Osteoblast (primary cell): ENCODE measurements around the gene DCLK3. TPM values are rescaled to one million over a fixed set of nuclear protein-coding genes. Genes with fewer than 3 reads are reported as not detected.

Experiments
- DNase-seq: peaks from one replicate; pipeline ENCODE4 v3.0.0; 2011; ENCODE audit warnings: low spot score, mixed read lengths; ENCODE audit not compliant: insufficient read length; ENCODE audit errors: missing footprints
- H2AFZ ChIP-seq: 2 replicates; pipeline ENCODE4 v1.6.0; 2011; ENCODE audit warnings: mild to moderate bottlenecking, low read length
- H3K27ac ChIP-seq: 2 replicates; pipeline ENCODE4 v1.5.1; 2011; ENCODE audit warnings: mild to moderate bottlenecking, low read depth, low read length, moderate library complexity
- H3K27me3 ChIP-seq: 2 replicates; pipeline ENCODE4 v1.6.0; 2012; ENCODE audit warnings: mild to moderate bottlenecking, control low read depth, inconsistent platforms, low read length, moderate library complexity; ENCODE audit not compliant: insufficient read depth
- H3K36me3 ChIP-seq: 2 replicates; pipeline ENCODE4 v1.5.1; 2011; ENCODE audit warnings: mild to moderate bottlenecking, low read length, control low read depth, moderate library complexity; ENCODE audit not compliant: insufficient read depth
- H3K4me1 ChIP-seq: 2 replicates; pipeline ENCODE4 v1.5.1; 2011; ENCODE audit warnings: mild to moderate bottlenecking, low read length, control low read depth, moderate library complexity; ENCODE audit not compliant: insufficient read depth
- H3K4me2 ChIP-seq: 2 replicates; pipeline ENCODE4 v1.6.0; 2011; ENCODE audit warnings: mild to moderate bottlenecking, low read length; ENCODE audit not compliant: insufficient read depth
- H3K4me3 ChIP-seq: fragments of 200-600 bp; sonication (generic); 3 replicates; pipeline ENCODE4 v1.5.1; 2012; ENCODE audit warnings: mild to moderate bottlenecking, low read length, inconsistent platforms; ENCODE audit not compliant: insufficient read depth
- H3K79me2 ChIP-seq: 2 replicates; pipeline ENCODE4 v1.6.0; 2012; ENCODE audit warnings: mild to moderate bottlenecking, low read length, control low read depth, inconsistent platforms; ENCODE audit not compliant: insufficient read depth
- H3K9me3 ChIP-seq: 2 replicates; pipeline ENCODE4 v1.5.1; 2011; ENCODE audit warnings: low read depth, low read length, control low read depth
- H4K20me1 ChIP-seq: 2 replicates; pipeline ENCODE4 v1.6.0; 2012; ENCODE audit warnings: mild to moderate bottlenecking, low read length, control low read depth; ENCODE audit not compliant: insufficient read depth
- CTCF ChIP-seq: IDR thresholded peaks from 2 replicates; pipeline ENCODE4 v1.5.1; 2011; ENCODE audit warnings: mild to moderate bottlenecking, low read depth, low read length, moderate library complexity; ENCODE audit errors: extremely low read depth
- total RNA-seq: library from RNA; depleted of rRNA; stranded (reverse); fragments of >200 nt; gene quantifications from 2 replicates; pipeline ENCODE4 v1.2.3, GENCODE V29; 2012

Gene DCLK3
- total RNA-seq, 1 donor, result under 0.01 TPM

- Histone ChIP-seq H3K9me3 (no peaks in the 10 kb centered on the region), H2AFZ (no peak overlapping the region), H3K4me3 (no peak overlapping the region), H3K27ac (no peak overlapping the region), H3K36me3 (no peaks in the 10 kb centered on the region), H3K4me2 (no peak overlapping the region), H3K27me3 (peaks cover 2% of the 10 kb centered on the region), H3K79me2 (no peaks in the 10 kb centered on the region), H4K20me1 (no peaks in the 10 kb centered on the region), H3K4me1 (no peaks in the 10 kb centered on the region)
- no peak for TF ChIP-seq CTCF
- no peak for DNase-seq
Measured at GRCh38 chr3:36736301-36736700, 28.1 kb downstream of the DCLK3 start.

- Histone ChIP-seq H2AFZ (no peak overlapping the region), H3K4me1 (no peaks in the 10 kb centered on the region), H3K4me2 (no peak overlapping the region), H4K20me1 (no peaks in the 10 kb centered on the region), H3K27me3 (peaks cover 5% of the 10 kb centered on the region), H3K4me3 (no peak overlapping the region), H3K79me2 (no peaks in the 10 kb centered on the region), H3K9me3 (no peaks in the 10 kb centered on the region), H3K36me3 (no peaks in the 10 kb centered on the region), H3K27ac (no peak overlapping the region)
- no peak for DNase-seq
- no peak for TF ChIP-seq CTCF
Measured at GRCh38 chr3:36734742-36735141, 29.6 kb downstream of the DCLK3 start.

- Histone ChIP-seq H3K4me2 (no peak overlapping the region), H3K36me3 (no peaks in the 10 kb centered on the region), H3K4me3 (no peak overlapping the region), H4K20me1 (no peaks in the 10 kb centered on the region), H2AFZ (no peak overlapping the region), H3K27me3 (peaks cover 5% of the 10 kb centered on the region), H3K79me2 (no peaks in the 10 kb centered on the region), H3K9me3 (no peaks in the 10 kb centered on the region), H3K4me1 (no peaks in the 10 kb centered on the region), H3K27ac (no peak overlapping the region)
- TF ChIP-seq CTCF, result no peak
- DNase-seq, result no peak
Measured at GRCh38 chr3:36733723-36734122, 30.6 kb downstream of the DCLK3 start.

- no peaks in the 10 kb centered on the region for H3K4me1 ChIP-seq
- no peaks in the 10 kb centered on the region for H3K36me3 ChIP-seq
- TF ChIP-seq CTCF, result no peak
- no peak for DNase-seq
- H3K27me3 ChIP-seq, result peaks cover 8% of the 10 kb centered on the region
- H3K27ac ChIP-seq, result no peak overlapping the region
- H3K9me3 ChIP-seq, result no peaks in the 10 kb centered on the region
- H3K79me2 ChIP-seq, result no peaks in the 10 kb centered on the region
- no peak overlapping the region for H3K4me3 ChIP-seq
- H4K20me1 ChIP-seq, result no peaks in the 10 kb centered on the region
- no peak overlapping the region for H3K4me2 ChIP-seq
- H2AFZ ChIP-seq, result peak overlapping the region; percentile 15
Measured at GRCh38 chr3:36733162-36733696, 31.1 kb downstream of the DCLK3 start.
